ENCODE results near the gene ANXA3. TPM values are rescaled to one million over a fixed set of nuclear protein-coding genes. Genes with fewer than 3 reads are reported as not detected.

The ANXA3 gene
- polyA plus RNA-seq, 1 of the 3 experiments (the other 2 are of a cell fraction), result 13.8 TPM

DNA sequence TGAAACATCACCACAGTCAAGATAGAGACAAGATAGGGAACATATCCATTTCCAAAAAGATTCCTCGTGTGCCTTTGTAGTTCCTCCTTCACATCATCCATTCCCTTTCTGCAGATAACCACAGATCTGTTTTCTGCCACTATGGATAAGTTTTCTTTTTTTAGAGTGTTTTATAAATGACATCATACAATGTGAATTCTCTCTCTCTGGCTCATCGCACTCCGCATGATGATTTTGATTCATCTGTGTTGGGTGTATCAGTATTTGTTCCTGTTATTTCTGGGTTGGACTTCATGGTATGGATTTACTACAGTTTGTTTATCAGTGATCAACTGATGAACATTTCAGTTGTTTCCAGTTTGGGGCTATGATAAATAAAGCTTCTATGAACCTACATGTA lies 23.2 kb upstream of the ANXA3 start:
- Histone ChIP-seq H3K9me2 (no peaks in the 10 kb centered on the region), H4K20me1 (ENCODE audit: insufficient read depth) (no peaks in the 10 kb centered on the region), H3K4me3 (ENCODE audit: low read depth in 2 of 2, low read length in 1 of 2) (no peak overlapping the region), H3K27me3 (ENCODE audit: insufficient read depth) (no peaks in the 10 kb centered on the region), H3K9me3 (0 out of 2 replicates have a peak, but pooled peaks cover 2% of the 10 kb centered on the region), H3F3A (replicated peaks; ENCODE audit: insufficient read depth) (no peaks in the 10 kb centered on the region), H3K36me3 (replicated peaks in 1 of 2; ENCODE audit: control insufficient read depth in 1 of 2, insufficient read depth in 2 of 2, low read length in 1 of 2) (peaks cover 0 to 25% of the 10 kb centered on the region in 2 experiments), H2AFZ (ENCODE audit: low read depth) (no peak overlapping the region), H3K4me1 (ENCODE audit: control insufficient read depth in 1 of 2, insufficient read depth in 2 of 2, low read depth in 1 of 2, low read length in 1 of 2) (peaks cover 0 to 12% of the 10 kb centered on the region in 2 experiments; a peak in 1 of 4 replicates), H3K9ac (no peak overlapping the region), H3K4me2 (peak overlapping the region; percentile 43), H3K79me2 (ENCODE audit: insufficient read depth) (no peaks in the 10 kb centered on the region), H3K27ac (ENCODE audit: low read depth in 2 of 2, low read length in 1 of 2) (peak overlapping the region in 1 of 2 experiments; percentile 51; a peak in 3 of 4 replicates)
- CTCF ChIA-PET, result interaction anchor here (1.2 to 2.8 kb wide), 3 partner anchors 10 to 569 kb away, joined by 5 to 11 read pairs (median 9); no protein-coding TSS in a partner anchor
- TF ChIP-seq MEF2A (IDR thresholded peaks at IDR 0.05; ENCODE audit: borderline replicate concordance, low read depth) (peak; percentile 27; the same call in 1 of the 2 replicates), JUND (IDR thresholded peaks at IDR 0.05) (peak; percentile 70), EP300 (IDR thresholded peaks at IDR 0.05; ENCODE audit: borderline replicate concordance in 1 of 2, low read depth in 1 of 2, low read length in 1 of 2) (peak in 1 of 2 experiments; percentile 51; a peak in 1 of 4 replicates), GABPA (IDR thresholded peaks at IDR 0.05; ENCODE audit: low read depth) (no peak), RXRA (IDR thresholded peaks at IDR 0.05; ENCODE audit: borderline replicate concordance, low read depth) (no peak), NFIC (IDR thresholded peaks at IDR 0.05; ENCODE audit: borderline replicate concordance) (0 out of 2 replicates have a peak, but pooled peaks have one; percentile 28), FOSL2 (IDR thresholded peaks at IDR 0.05; ENCODE audit: borderline replicate concordance, low read depth) (peak; percentile 69), FOXM1 (IDR thresholded peaks at IDR 0.05; ENCODE audit: low read depth) (no peak), TEAD4 (IDR thresholded peaks at IDR 0.05; ENCODE audit: borderline replicate concordance, insufficient read depth) (peak; percentile 11; the same call in 1 of the 2 replicates), TCF12 (IDR thresholded peaks at IDR 0.05) (peak; percentile 67)
- TF ChIP-seq, protein P1, sequence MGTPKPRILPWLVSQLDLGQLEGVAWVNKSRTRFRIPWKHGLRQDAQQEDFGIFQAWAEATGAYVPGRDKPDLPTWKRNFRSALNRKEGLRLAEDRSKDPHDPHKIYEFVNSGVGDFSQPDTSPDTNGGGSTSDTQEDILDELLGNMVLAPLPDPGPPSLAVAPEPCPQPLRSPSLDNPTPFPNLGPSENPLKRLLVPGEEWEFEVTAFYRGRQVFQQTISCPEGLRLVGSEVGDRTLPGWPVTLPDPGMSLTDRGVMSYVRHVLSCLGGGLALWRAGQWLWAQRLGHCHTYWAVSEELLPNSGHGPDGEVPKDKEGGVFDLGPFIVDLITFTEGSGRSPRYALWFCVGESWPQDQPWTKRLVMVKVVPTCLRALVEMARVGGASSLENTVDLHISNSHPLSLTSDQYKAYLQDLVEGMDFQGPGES (IDR thresholded peaks at IDR 0.05; ENCODE audit: low read depth, low read length), result no peak
- TF ChIP-seq, protein P2, sequence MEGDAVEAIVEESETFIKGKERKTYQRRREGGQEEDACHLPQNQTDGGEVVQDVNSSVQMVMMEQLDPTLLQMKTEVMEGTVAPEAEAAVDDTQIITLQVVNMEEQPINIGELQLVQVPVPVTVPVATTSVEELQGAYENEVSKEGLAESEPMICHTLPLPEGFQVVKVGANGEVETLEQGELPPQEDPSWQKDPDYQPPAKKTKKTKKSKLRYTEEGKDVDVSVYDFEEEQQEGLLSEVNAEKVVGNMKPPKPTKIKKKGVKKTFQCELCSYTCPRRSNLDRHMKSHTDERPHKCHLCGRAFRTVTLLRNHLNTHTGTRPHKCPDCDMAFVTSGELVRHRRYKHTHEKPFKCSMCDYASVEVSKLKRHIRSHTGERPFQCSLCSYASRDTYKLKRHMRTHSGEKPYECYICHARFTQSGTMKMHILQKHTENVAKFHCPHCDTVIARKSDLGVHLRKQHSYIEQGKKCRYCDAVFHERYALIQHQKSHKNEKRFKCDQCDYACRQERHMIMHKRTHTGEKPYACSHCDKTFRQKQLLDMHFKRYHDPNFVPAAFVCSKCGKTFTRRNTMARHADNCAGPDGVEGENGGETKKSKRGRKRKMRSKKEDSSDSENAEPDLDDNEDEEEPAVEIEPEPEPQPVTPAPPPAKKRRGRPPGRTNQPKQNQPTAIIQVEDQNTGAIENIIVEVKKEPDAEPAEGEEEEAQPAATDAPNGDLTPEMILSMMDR (IDR thresholded peaks at IDR 0.05), result no peak
- TF ChIP-seq, protein P3, sequence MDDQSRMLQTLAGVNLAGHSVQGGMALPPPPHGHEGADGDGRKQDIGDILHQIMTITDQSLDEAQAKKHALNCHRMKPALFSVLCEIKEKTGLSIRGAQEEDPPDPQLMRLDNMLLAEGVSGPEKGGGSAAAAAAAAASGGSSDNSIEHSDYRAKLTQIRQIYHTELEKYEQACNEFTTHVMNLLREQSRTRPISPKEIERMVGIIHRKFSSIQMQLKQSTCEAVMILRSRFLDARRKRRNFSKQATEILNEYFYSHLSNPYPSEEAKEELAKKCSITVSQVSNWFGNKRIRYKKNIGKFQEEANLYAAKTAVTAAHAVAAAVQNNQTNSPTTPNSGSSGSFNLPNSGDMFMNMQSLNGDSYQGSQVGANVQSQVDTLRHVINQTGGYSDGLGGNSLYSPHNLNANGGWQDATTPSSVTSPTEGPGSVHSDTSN (IDR thresholded peaks at IDR 0.05), result peak; percentile 64
- 20% methylated on average over 3 of the region's 3 CpGs for WGBS (ENCODE audit: low lambda C conversion rate)
- POLR2A ChIA-PET, result no interaction called here
- DNase-seq, result no peak
